ENCODE measurements around the gene RGL3. TPM values are rescaled to one million over a fixed set of nuclear protein-coding genes. Genes with fewer than 3 reads are reported as not detected.

RGL3 gene
- total RNA-seq, 2 experiments from 2014 or later, result not detected

- POLR2A ChIA-PET, result interaction anchor here (0.8 kb wide), 1 partner anchor 51 kb away, joined by 3 read pairs; no protein-coding TSS in a partner anchor
- CTCF ChIA-PET, result interaction anchor here (0.5 kb wide), 1 partner anchor 198 kb away, joined by 3 read pairs; no protein-coding TSS in a partner anchor
Measured at GRCh38 chr19:11425719-11426457, 6.8 kb upstream of the RGL3 start.

- ChIA-PET POLR2A (interaction anchor here (1.0 kb wide), 1 partner anchor 49 kb away, joined by 3 read pairs; the partner anchor contains the start of gene SWSAP1), CTCF (interaction anchor here (0.9 to 1.0 kb wide), 2 partner anchors 58 to 61 kb away, joined by 3 read pairs; no protein-coding TSS in a partner anchor)
Measured at GRCh38 chr19:11423791-11424181, 4.7 kb upstream of the RGL3 start.

- ChIA-PET POLR2A (interaction anchor here (1.0 kb wide), 2 partner anchors 48 to 59 kb away, joined by 3 to 5 read pairs; partner anchors contain the start of gene SWSAP1), CTCF (interaction anchor here (0.9 to 2.8 kb wide), 3 partner anchors 12 to 62 kb away, joined by 3 to 13 read pairs (median 3); partner anchors contain the start of genes ODAD3 and PRKCSH)
Measured at GRCh38 chr19:11423164-11423790, 4.2 kb upstream of the RGL3 start.

- ChIA-PET CTCF (interaction anchor here (0.5 to 2.8 kb wide), 6 partner anchors 8 to 179 kb away, joined by 3 to 13 read pairs (median 4); partner anchors contain the start of genes EPOR, ODAD3 and PRKCSH), POLR2A (interaction anchor here (1.0 kb wide), 3 partner anchors 13 to 60 kb away, joined by 3 to 5 read pairs (median 3); partner anchors contain the start of gene PRKCSH)
Measured at GRCh38 chr19:11422163-11423065, 3.3 kb upstream of the RGL3 start.

- ChIA-PET POLR2A (interaction anchor here (1.0 kb wide), 2 partner anchors 14 to 44 kb away, joined by 3 read pairs; partner anchors contain the start of gene PRKCSH), CTCF (interaction anchor here (0.6 to 2.8 kb wide), 7 partner anchors 9 to 292 kb away, joined by 3 to 13 read pairs (median 4); partner anchors contain the start of genes EPOR, ODAD3 and PRKCSH)
Measured at GRCh38 chr19:11421371-11422098, 2.4 kb upstream of the RGL3 start.

GRCh38 chr19:11420429-11421370 is 1.6 kb upstream of the RGL3 start:
- POLR2A ChIA-PET, result interaction anchor here (0.6 to 1.0 kb wide), 2 partner anchors 43 to 1021 kb away, joined by 3 to 5 read pairs; no protein-coding TSS in a partner anchor
- CTCF ChIA-PET, result interaction anchor here (0.6 to 2.8 kb wide), 8 partner anchors 14 to 292 kb away, joined by 3 to 13 read pairs (median 4); partner anchors contain the start of genes EPOR, ODAD3 and PRKCSH

- POLR2A ChIA-PET, result interaction anchor here (0.6 kb wide), 1 partner anchor 11 kb away, joined by 7 read pairs; no protein-coding TSS in a partner anchor
- CTCF ChIA-PET, result interaction anchor here (0.6 to 0.9 kb wide), 2 partner anchors 28 to 73 kb away, joined by 3 read pairs; no protein-coding TSS in a partner anchor
Measured at GRCh38 chr19:11418094-11418548, 993 bp downstream of the RGL3 start.

GRCh38 chr19:11416346-11417052 is 2.6 kb downstream of the RGL3 start:
- CTCF ChIA-PET, result interaction anchor here (1.2 kb wide), 1 partner anchor 35 kb away, joined by 3 read pairs; no protein-coding TSS in a partner anchor
- POLR2A ChIA-PET, result no interaction called here

GRCh38 chr19:11414544-11414943 is 4.6 kb downstream of the RGL3 start:
- ChIA-PET POLR2A (no interaction called here), CTCF (no interaction called here)

- ChIA-PET POLR2A (no interaction called here), CTCF (interaction anchor here (0.7 kb wide), 1 partner anchor 19 kb away, joined by 6 read pairs; no protein-coding TSS in a partner anchor)
Measured at GRCh38 chr19:11410682-11411081, 8.4 kb downstream of the RGL3 start.

GRCh38 chr19:11408591-11408990 is 10.5 kb downstream of the RGL3 start:
- CTCF ChIA-PET, result no interaction called here
- POLR2A ChIA-PET, result no interaction called here

GRCh38 chr19:11406703-11407236 is 12.3 kb downstream of the RGL3 start:
- ChIA-PET POLR2A (interaction anchor here (0.7 kb wide), 1 partner anchor 76 kb away, joined by 3 read pairs; no protein-coding TSS in a partner anchor), CTCF (interaction anchor here (0.6 to 1.8 kb wide), 3 partner anchors 25 to 1208 kb away, joined by 3 to 5 read pairs (median 4); no protein-coding TSS in a partner anchor)

GRCh38 chr19:11405846-11406643 is 13.1 kb downstream of the RGL3 start:
- POLR2A ChIA-PET, result no interaction called here
- CTCF ChIA-PET, result interaction anchor here (0.7 to 1.8 kb wide), 2 partner anchors 25 to 94 kb away, joined by 3 to 5 read pairs; no protein-coding TSS in a partner anchor

- POLR2A ChIA-PET, result no interaction called here
- CTCF ChIA-PET, result no interaction called here
Measured at GRCh38 chr19:11404588-11405222, 14.4 kb downstream of the RGL3 start.
